ENCODE results near the gene TCN2.
"Not testable (repeated sequence)": the region's sequence is repeated elsewhere in the genome, so short reads cannot be mapped to it uniquely, and the experiment has no call there.

TCN2 gene

DNA sequence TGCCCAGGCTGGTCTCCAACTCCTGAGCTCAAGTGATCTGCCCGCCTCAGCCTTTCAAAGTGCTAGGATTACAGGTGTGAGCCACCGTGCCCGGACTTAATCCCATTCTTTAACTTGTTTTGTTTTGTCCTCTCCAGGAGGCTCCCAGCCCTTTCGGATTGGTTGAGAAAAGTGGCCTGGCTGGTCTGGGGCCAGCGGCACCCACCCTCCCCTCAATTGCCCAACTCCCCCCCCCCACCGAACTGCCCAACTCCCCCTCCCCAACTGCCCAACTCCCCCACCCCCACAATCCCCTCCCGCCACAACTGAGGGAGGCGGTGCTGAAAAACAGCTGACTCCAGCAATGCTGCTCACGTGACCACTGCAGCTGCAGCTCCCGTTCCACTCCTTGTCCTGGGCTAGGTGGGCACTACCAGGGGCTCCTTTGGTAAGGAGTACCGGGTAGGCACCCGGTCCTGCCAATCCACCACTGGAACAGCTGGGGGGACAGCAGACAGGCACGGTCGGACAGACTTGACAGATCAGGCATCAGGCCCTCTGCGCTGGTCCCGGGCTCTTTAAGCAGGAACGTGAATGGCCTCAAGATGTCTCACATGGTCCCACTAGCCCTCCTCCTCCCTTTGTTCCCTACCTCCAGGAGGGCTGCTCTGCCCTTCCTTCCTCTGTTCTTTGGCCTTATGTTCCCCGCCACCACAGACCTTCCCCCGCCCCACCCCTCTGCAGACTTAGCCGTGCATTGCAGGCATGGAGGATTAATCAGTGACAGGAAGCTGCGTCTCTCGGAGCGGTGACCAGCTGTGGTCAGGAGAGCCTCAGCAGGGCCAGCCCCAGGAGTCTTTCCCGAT lies at the start of gene TCN2:
TSS of gene TCN2 (plus strand) at position 720 of the 845 bp plus-strand sequence. CDS start 158 bp downstream, outside the sequence.
- Histone ChIP-seq H3K4me3 (ENCODE audit: low read length) (peak within 1 kb of the TSS; percentile 75), H3K27me3 (ENCODE audit: control insufficient read depth, insufficient read depth, low read length) (no peaks in the 10 kb centered on the region), H3K9me3 (ENCODE audit: control insufficient read depth, low read length) (no peaks in the 10 kb centered on the region), H3K36me3 (ENCODE audit: control insufficient read depth, insufficient read depth, low read length) (no peaks in the 10 kb centered on the region), H3K4me1 (ENCODE audit: control insufficient read depth, insufficient read depth, low read length) (peaks cover 53% of the 10 kb centered on the region), H3K9ac (ENCODE audit: low read length) (peak within 1 kb of the TSS; percentile 75)

DNA sequence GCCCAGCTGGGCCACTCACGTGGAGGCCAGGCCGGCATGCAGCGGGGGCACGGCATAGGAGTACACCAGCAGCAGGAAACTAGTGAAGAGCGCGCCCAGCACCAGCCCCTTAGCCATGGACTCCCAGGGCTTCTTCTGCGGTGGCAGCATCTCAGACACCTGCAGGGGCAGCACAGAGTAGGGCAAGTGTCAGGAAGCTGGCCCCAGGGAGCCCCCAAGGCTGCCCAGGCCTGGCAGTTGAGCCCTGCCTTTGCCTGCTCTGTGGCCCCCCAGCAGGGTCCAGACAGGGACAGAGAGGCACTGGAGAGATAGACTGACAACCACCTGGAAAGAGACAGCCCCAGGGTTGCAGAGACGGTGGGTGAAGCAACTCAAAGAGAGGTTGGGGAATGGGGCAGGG lies 49.7 kb upstream of the TCN2 start:
- Histone ChIP-seq H3K27me3 (ENCODE audit: control insufficient read depth, insufficient read depth, low read length) (no peaks in the 10 kb centered on the region), H3K4me3 (ENCODE audit: low read length) (no peak overlapping the region), H3K9ac (ENCODE audit: low read length) (no peak overlapping the region), H3K4me1 (ENCODE audit: control insufficient read depth, insufficient read depth, low read length) (no peaks in the 10 kb centered on the region), H3K36me3 (ENCODE audit: control insufficient read depth, insufficient read depth, low read length) (no peaks in the 10 kb centered on the region), H3K9me3 (ENCODE audit: control insufficient read depth, low read length) (no peaks in the 10 kb centered on the region)

DNA sequence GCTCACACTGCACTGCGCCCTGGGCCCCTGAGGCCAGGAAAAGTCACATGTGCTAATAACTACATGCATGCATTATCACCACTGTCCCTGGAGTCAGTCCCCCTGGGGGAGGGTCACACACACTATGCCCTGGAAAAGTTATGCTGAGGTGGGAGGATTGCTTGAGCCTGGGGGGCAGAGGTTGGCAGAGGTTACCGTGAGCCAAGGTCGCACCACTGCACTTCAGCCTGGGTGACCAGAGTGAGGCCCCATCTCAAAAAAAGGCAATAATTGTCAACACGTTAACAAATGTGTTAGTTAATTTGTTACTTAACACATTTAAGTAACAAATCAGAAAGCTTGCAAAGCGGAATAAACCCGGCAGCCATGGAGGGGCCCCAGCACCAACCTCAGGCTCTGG lies 47.1 kb upstream of the TCN2 start:
- Histone ChIP-seq H3K9ac (ENCODE audit: low read length) (no peak overlapping the region), H3K4me1 (ENCODE audit: control insufficient read depth, insufficient read depth, low read length) (no peaks in the 10 kb centered on the region)

DNA sequence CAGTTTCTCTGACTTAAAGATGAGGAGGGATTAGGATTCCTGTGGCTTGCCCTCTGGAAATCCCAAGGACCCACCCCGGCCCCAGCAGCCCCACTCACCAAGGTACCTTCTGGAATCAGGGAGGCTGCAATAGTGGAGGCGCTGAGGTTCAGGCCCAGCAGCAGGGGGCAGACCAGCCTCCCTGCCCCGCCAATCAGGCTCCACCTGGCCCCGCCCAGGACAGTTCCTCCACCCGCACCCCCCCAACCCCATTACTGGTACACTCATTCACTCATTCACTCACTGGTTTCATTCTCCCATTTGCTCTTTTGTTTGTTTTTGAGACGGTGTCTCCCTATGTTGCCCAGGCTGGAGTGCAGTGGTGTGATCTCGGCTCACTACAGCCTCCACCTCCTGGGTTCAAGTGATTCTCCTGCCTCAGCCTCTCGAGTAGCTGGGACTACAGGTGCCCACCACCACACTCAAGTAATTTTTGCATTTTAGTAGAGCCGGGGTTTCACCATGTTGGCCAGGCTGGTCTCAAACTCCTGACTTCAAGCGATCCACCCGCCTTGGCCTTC lies 46.3 kb upstream of the TCN2 start:
- not testable (repeated sequence) for H3K9ac ChIP-seq (ENCODE audit: low read length); H3K4me3 ChIP-seq (ENCODE audit: low read length); H3K36me3 ChIP-seq (ENCODE audit: control insufficient read depth, insufficient read depth, low read length); H3K9me3 ChIP-seq (ENCODE audit: control insufficient read depth, low read length); H3K27me3 ChIP-seq (ENCODE audit: control insufficient read depth, insufficient read depth, low read length); H3K4me1 ChIP-seq (ENCODE audit: control insufficient read depth, insufficient read depth, low read length)

More for the DNA sequence above, 47.1 kb upstream of the TCN2 start:
- H3K9me3 ChIP-seq (ENCODE audit: control insufficient read depth, low read length) = no peaks in the 10 kb centered on the region
- H3K27me3 ChIP-seq (ENCODE audit: control insufficient read depth, insufficient read depth, low read length) = no peaks in the 10 kb centered on the region
- H3K4me3 ChIP-seq (ENCODE audit: low read length) = no peak overlapping the region
- no peaks in the 10 kb centered on the region for H3K36me3 ChIP-seq (ENCODE audit: control insufficient read depth, insufficient read depth, low read length)

GRCh38 chr22:30561402-30562189 lies 45.4 kb upstream of the TCN2 start:
- Histone ChIP-seq H3K4me1 (ENCODE audit: control insufficient read depth, insufficient read depth, low read length) (peaks cover 3% of the 10 kb centered on the region), H3K9ac (ENCODE audit: low read length) (no peak overlapping the region), H3K9me3 (ENCODE audit: control insufficient read depth, low read length) (no peaks in the 10 kb centered on the region), H3K4me3 (ENCODE audit: low read length) (no peak overlapping the region), H3K27me3 (ENCODE audit: control insufficient read depth, insufficient read depth, low read length) (no peaks in the 10 kb centered on the region), H3K36me3 (ENCODE audit: control insufficient read depth, insufficient read depth, low read length) (no peaks in the 10 kb centered on the region)

- peaks cover 3% of the 10 kb centered on the region for H3K4me1 ChIP-seq (ENCODE audit: control insufficient read depth, insufficient read depth, low read length)
- no peaks in the 10 kb centered on the region for H3K36me3 ChIP-seq (ENCODE audit: control insufficient read depth, insufficient read depth, low read length)
- H3K9ac ChIP-seq (ENCODE audit: low read length) = no peak overlapping the region
- H3K9me3 ChIP-seq (ENCODE audit: control insufficient read depth, low read length) = no peaks in the 10 kb centered on the region
- H3K27me3 ChIP-seq (ENCODE audit: control insufficient read depth, insufficient read depth, low read length) = no peaks in the 10 kb centered on the region
- H3K4me3 ChIP-seq (ENCODE audit: low read length) = no peak overlapping the region
Measured at GRCh38 chr22:30562366-30562765, 44.6 kb upstream of the TCN2 start.

- Histone ChIP-seq H3K9me3 (ENCODE audit: control insufficient read depth, low read length) (no peaks in the 10 kb centered on the region), H3K27me3 (ENCODE audit: control insufficient read depth, insufficient read depth, low read length) (no peaks in the 10 kb centered on the region), H3K36me3 (ENCODE audit: control insufficient read depth, insufficient read depth, low read length) (no peaks in the 10 kb centered on the region), H3K9ac (ENCODE audit: low read length) (no peak overlapping the region), H3K4me1 (ENCODE audit: control insufficient read depth, insufficient read depth, low read length) (peaks cover 3% of the 10 kb centered on the region), H3K4me3 (ENCODE audit: low read length) (no peak overlapping the region)
Measured at GRCh38 chr22:30564045-30564760, 42.8 kb upstream of the TCN2 start.

DNA sequence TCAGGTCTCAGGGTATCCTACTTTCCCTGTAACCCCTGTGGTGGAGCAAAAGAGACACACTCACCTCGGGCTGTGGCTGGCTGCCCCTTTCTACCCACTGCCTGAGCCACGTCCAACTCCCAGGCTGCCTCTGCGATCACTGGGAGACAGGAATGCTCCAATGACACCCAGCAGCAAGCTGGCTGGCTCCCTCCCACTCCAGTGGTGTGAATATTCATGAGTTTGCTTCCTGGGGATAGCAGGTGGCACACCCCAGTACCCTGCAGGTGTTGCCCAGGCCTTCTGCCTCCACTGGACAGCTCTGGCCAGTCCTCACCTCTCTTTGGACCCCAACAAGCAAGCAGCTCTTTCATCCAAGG lies 42.2 kb upstream of the TCN2 start:
- H3K4me3 ChIP-seq (ENCODE audit: low read length) = no peak overlapping the region
- no peaks in the 10 kb centered on the region for H3K27me3 ChIP-seq (ENCODE audit: control insufficient read depth, insufficient read depth, low read length)
- no peaks in the 10 kb centered on the region for H3K9me3 ChIP-seq (ENCODE audit: control insufficient read depth, low read length)
- peaks cover 3% of the 10 kb centered on the region for H3K4me1 ChIP-seq (ENCODE audit: control insufficient read depth, insufficient read depth, low read length)
- H3K9ac ChIP-seq (ENCODE audit: low read length) = no peak overlapping the region
- H3K36me3 ChIP-seq (ENCODE audit: control insufficient read depth, insufficient read depth, low read length) = no peaks in the 10 kb centered on the region

DNA sequence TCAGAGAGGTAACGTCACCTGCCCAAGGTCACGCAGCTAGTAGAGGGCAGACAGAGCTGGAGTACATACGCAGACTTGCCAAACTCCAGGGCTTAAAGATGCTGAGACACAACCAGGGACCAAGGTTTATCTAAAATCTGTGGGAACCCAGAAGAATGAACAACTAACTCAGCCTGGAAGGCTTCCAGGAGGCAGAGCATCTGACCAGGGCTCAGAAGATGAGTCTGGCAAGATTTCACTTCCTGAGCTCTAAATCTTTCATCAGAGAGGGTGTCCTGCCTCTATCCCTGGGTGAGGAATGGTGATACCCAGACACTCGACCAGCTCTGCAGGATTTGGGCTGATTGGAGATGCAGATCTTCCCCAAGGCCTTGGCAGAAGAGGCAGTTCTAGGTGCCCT lies 41.6 kb upstream of the TCN2 start:
- peaks cover 3% of the 10 kb centered on the region for H3K4me1 ChIP-seq (ENCODE audit: control insufficient read depth, insufficient read depth, low read length)
- H3K36me3 ChIP-seq (ENCODE audit: control insufficient read depth, insufficient read depth, low read length) = no peaks in the 10 kb centered on the region
- H3K9ac ChIP-seq (ENCODE audit: low read length) = no peak overlapping the region
- H3K9me3 ChIP-seq (ENCODE audit: control insufficient read depth, low read length) = no peaks in the 10 kb centered on the region
- H3K4me3 ChIP-seq (ENCODE audit: low read length) = no peak overlapping the region
- no peaks in the 10 kb centered on the region for H3K27me3 ChIP-seq (ENCODE audit: control insufficient read depth, insufficient read depth, low read length)

- H3K9ac ChIP-seq (ENCODE audit: low read length) = no peak overlapping the region
- peaks cover 3% of the 10 kb centered on the region for H3K4me1 ChIP-seq (ENCODE audit: control insufficient read depth, insufficient read depth, low read length)
- no peaks in the 10 kb centered on the region for H3K36me3 ChIP-seq (ENCODE audit: control insufficient read depth, insufficient read depth, low read length)
- no peaks in the 10 kb centered on the region for H3K9me3 ChIP-seq (ENCODE audit: control insufficient read depth, low read length)
- H3K4me3 ChIP-seq (ENCODE audit: low read length) = no peak overlapping the region
- no peaks in the 10 kb centered on the region for H3K27me3 ChIP-seq (ENCODE audit: control insufficient read depth, insufficient read depth, low read length)
Measured at GRCh38 chr22:30566125-30566524, 40.8 kb upstream of the TCN2 start.

DNA sequence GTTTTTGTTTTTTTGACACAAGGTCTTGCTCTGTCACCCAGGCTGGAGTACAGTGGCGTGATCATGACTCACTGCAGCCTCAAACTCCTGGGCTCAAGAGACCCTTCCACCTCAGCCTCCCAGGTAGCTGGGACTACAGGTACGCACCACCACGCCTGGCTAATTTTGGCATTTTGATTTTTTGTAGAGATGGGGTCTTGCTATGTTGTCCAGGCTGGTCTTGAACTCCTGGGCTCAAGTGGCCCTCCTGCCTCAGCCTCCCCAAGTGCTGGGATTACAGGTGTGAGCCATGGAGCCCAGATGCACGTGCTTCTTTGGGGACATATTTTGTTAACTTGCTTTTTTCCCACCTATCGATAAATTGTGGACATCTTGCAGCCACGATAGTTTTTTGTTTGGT lies 39.7 kb upstream of the TCN2 start:
- H3K27me3 ChIP-seq (ENCODE audit: control insufficient read depth, insufficient read depth, low read length); H3K36me3 ChIP-seq (ENCODE audit: control insufficient read depth, insufficient read depth, low read length); H3K9ac ChIP-seq (ENCODE audit: low read length); H3K4me1 ChIP-seq (ENCODE audit: control insufficient read depth, insufficient read depth, low read length); H3K4me3 ChIP-seq (ENCODE audit: low read length); H3K9me3 ChIP-seq (ENCODE audit: control insufficient read depth, low read length): not testable (repeated sequence)
